NOMO-1 treated with DMSO at 0.1 percent for 48 hours (cell line): Measurements from ENCODE around the gene MRTFA.

Experiments used
- DNase-seq: peaks from one replicate; lab custom pipeline; 2025; ENCODE audit not compliant: unreplicated experiment; lab: John Stamatoyannopoulos, UW

Gene MRTFA

GRCh38 chr22:40416267-40416570 is 220.3 kb downstream of the MRTFA start:
- DNase-seq, result no peak

- DNase-seq, result peak; percentile 51
Measured at GRCh38 chr22:40415531-40416266, 220.8 kb downstream of the MRTFA start.

DNA sequence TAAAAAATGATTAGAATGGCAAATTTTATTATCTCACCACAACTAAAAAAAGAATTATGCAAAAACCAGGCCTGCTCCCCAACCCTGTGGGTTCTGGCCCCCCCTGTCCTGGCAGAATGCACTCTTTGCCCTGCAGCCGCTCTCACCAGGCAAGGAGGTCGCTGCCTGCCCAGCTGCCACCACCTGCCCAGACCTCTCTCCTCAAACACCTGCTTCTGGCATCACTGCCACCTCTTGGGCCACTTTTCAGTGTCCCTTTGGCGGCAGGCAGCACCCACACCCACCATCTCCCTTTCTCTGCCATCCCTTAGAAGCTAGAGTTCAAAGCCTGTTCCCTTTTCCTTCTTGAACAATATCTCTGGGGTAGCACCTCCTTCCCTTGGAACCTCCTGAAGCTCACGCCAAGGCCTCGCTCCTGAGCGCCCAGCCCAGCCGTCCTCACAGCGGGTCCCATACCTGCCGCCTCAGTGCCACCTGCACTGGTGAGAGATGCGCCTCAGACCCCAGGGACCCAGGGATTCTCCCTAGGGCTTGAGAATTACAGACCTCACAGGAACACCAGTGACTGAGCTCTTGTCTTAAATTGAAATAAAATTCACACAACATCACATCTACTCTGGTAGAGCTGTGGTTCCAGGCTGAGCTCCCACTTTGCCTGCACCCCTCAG is 221.5 kb downstream of the MRTFA start:
- no peak for DNase-seq

- DNase-seq, result no peak
Measured at GRCh38 chr22:40414311-40414710, 222.2 kb downstream of the MRTFA start.

DNA sequence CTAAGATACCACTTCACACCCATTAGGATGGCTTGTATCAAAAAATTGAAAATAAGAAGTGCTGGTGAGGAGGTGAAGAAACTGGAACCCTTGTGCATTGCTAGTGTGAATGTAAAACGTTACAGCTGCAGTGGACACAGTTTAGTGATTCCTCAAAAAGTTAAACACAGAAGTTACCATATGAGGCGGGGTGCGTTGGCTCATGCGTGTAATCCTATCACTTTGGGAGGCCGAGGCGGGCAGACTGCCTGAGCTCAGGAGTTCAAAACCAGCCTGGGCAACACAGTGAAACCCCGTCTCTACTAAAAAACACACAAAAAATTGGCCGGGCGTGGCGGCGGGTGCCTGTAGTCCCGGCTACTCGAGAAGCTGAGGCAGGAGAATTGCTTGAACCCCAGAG is 222.6 kb downstream of the MRTFA start:
- DNase-seq, result no peak

DNA sequence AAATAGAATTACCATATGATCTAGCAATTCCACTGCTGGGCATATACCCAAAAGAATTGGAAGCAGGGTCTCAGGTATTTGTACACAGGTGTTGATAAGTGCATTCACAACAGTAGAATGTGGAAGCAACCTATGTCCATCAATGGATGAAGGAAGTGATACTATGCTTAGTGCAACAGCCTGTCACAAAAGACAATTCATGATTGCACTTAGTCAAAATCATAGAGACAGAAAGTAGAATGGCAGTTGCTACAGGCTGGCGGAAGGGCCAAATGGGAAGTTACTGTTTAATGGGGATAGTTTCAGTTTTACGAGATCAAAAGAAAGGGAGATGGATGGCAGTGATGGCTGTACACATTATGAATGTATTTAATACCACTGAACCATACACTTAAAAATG is 224.1 kb downstream of the MRTFA start:
- DNase-seq, result peak; percentile 96

GRCh38 chr22:40411506-40411861 is 225.0 kb downstream of the MRTFA start:
- no peak for DNase-seq

DNA sequence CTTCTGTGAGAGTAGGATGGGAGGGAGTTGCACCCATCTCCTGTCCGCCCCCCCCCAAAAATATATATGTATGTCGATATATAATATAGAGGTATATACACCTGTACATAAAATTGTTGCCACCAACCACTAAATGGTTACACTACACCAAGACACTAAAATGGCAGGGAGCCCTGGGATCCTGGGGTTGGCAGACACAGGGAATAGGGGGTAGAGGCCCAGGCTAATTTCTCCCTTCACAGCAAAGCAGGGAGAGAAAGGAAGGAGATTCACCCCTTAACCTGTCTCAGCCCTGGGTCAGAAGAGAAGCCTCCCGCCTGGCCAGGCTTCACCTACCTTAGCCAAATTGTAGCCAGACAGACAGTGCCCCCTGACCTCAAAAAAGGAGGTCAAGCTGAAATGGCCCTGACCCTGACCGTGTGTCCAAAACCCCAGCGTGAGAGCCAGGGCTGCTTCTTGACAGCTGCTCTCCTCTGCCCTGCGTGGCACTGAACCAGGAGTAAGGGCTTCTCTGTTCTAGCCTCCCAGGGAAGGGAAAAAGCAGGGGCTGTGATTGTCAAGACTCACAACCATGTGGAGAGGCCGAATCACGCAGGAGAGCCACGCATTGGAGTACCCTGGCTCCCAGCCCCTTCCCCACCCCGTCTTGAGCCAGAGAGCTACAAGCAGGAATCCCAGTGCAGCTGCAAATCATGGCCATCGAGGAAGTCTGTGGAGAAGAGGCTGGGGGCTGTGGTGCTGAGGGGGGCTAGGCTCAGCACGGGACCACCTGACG is 225.6 kb downstream of the MRTFA start:
- no peak for DNase-seq

DNA sequence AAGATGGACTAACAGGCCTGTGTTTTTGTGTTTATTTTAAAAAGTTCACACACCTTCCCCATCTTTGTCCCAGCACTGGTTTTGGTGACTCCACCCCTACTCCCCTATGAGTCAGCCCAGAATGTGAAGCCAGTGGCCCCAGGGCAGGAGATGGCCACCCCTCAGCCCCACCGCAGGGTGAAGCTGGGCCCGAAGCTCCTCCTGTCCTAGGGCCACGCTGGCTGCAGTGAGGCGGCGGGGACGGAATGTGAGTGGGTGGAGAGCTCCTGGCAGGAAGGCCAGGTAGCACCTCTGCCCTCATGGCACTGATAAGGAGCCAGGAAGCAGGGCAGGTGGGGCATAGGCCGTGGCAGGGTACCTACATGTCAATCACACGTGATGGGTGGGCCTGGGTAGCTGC is 226.2 kb downstream of the MRTFA start:
- DNase-seq, result no peak

DNA sequence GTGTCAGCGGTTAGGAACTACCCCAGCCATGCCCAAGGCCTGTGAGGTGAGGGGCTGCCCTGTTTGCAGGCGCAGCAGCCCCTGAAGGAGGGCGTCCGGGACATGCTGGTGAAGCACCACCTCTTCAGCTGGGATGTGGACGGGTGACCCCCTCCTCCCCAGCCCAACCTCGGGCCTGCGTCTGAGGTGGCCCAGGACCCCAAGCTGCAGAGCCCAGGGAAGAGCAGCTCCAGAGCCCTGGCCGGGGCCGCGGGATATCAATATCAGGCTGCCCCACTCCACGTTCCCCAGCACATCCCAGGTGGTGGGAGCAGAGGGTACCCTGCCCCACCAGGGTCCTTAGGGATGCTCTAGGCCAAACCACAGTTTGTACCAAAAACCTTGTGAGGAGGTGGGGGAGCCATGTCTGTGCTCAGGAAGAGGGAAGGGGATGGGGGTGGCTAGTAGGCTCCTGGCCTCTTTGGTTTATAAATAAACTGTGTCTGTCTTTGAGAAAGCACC is 226.9 kb downstream of the MRTFA start:
- DNase-seq, result no peak

DNA sequence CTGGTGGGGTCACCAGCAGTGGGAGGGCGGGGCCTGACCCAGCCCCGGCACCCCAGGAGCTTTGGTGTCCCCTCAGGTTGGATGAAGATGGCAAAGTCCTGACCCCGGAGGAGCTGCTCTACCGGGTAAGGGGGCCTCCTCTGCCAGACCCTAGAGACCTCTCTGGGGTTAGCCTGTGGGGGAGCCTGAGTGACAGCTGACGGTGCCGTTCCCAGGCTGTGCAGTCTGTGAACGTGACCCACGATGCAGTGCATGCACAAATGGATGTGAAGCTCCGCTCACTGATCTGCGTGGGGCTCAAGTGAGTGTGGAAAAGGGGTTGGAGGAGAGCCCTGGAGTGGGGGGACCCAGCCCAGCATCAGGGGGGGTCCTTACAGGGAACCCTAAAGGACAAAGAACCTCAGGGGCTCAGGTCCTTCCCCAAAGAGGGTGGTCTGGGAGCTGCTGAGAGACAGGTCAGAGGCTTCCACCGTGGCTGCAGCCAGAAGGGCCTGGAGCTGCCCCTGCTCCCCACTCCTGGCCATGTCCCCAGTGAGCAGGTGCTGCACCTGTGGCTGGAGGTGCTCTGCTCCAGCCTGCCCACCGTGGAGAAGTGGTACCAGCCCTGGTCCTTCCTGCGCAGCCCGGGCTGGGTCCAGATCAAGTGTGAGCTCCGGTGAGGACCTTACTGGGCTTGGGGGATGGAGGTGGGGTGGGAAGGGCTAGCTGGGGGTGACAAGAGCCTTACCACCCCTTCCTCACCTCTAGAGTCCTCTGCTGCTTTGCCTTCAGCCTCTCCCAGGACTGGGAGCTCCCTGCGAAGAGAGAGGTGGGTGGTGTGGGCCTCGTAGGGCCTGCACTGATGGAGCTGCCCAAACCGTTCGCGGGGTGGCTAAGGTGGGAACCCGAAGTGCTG is 227.6 kb downstream of the MRTFA start:
- no peak for DNase-seq

GRCh38 chr22:40407831-40408717 is 228.4 kb downstream of the MRTFA start:
- DNase-seq, result no peak

DNA sequence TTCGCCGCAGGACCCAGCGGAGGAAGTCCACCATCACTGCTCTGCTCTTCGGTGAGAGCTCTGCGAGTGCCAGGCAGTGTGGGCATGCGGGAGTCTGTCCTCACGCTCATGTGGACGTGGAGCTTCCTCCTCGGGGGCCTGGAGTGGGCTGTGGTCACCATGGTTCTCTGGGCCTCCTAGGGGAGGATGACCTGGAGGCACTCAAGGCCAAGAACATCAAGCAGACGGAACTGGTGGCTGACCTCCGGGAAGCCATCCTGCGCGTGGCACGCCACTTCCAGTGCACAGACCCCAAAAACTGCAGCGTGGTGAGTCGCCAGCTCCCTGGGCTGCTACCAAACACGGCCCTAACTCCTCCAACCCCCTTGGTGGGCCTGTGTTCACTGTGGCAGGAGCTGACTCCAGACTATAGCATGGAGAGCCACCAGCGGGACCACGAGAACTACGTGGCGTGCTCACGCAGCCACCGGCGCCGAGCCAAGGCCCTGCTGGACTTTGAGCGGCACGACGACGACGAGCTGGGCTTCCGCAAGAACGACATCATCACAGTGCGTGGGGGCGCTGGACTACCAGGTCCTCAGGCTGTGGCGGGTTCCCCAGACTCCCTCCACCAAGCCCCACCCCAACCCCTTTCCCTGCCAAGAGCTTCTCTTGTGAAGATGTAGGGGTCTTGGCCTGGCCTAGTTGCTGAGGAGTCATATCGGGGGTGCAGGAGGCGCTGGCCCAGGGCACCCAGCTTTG is 229.3 kb downstream of the MRTFA start:
- DNase-seq, result no peak

DNA sequence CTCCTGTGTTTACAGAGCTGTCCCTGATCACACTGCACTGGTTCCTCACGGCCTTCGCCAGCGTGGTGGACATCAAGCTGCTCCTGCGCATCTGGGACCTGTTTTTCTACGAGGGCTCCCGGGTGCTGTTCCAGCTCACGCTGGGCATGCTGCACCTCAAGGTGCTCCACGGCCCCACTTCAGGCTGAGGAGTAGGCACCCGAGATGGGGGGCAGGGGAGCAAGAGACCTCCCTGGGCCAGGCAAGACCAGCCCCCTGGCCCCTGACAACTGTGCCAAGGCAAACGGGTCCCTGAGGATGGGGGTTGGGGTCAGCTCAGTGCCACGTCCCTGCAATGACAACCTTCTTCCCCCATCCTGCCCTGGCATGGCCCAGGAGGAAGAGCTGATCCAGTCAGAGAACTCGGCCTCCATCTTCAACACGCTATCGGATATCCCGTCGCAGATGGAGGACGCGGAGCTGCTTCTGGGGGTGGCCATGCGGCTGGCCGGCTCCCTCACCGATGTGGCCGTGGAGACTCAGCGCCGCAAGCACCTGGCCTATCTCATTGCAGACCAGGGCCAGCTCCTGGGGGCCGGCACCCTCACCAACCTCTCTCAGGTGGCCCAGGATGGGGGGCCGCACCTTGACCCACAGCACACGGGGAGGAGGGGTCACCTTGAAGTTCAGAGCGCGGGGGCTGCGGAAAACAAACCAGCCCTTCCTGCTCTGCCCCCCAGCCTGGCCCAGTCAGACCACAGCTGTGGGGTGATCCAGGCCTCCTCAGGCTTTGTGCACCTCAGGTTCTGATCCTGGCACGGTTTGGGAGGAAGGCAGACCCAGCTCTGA is 230.2 kb downstream of the MRTFA start:
- no peak for DNase-seq

DNA sequence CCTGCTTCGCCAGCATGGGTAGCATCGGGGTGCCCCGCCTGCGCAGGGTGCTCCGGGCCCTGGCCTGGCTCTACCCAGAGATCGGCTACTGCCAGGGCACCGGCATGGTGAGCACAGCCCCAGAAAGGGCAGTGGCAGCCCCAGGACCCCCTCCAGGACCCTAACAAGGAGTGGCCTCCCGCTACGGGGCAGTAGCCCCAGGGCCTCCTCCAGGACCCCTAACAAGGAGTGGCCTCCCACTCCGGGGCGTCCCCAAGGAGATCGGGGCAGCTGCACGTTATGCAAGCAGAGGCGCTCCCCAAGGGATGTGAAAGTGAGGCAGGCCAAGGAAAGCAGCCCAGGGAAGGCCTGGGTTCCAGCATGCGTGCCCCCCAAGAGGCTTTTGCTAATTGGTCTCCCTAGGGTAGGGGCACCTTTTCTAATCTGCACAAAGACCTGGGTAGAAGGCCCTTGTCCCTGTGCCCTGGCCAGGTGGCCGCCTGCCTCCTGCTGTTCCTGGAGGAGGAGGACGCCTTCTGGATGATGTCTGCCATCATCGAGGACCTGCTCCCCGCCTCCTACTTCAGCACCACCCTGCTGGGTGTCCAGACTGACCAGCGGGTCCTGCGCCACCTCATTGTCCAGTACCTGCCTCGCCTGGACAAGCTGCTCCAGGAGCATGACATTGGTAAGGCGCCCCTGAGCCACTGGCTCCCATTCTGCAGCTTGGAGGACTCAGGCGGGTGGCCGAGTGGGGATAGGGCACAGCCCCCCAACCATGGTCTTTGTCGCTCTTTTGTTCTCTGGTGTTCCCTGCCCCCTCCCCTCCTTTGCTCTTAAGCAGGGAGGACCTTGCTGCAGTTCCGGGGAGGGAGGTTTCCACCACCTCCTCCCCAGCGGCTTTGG is 231.1 kb downstream of the MRTFA start:
- no peak for DNase-seq

DNA sequence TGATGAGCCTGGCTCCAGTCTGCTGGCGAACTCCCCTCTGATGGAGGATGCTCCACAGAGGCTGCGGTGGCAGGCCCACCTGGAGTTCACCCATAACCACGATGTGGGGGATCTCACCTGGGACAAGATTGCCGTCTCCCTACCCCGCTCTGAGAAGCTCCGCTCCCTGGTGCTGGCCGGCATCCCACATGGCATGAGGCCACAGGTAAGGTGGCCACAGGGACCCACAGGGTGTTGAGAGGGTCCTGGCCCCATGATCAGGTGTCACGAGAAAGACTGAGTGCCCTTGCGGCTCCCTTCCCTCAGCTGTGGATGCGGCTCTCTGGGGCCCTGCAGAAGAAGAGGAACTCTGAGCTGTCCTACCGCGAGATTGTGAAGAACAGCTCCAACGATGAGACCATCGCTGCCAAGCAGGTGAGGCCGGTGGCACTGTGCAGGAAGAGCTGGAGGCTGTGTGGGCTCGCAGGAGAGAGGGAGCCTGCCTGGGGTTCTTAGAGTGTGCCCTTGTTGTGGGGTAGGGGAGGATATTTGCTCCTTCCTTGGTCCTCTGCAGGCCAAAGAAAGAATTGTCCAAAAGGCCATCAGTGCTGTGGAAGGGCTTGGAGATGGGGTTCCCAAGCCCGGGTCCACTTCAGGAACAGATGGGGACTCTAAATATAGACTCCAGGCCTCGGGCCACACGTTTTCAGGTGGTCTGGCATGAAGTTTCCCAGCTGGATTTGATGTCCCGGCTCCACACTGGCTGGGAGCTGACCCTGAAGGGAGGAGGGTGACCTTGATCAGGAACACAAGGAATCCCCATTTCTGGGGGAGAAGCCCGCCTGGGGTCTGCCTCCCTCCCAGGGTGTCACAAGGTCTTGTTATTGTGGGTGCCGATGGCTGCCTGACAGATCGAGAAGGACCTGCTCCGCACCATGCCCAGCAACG is 232.0 kb downstream of the MRTFA start:
- no peak for DNase-seq

GRCh38 chr22:40403651-40404050 is 232.9 kb downstream of the MRTFA start:
- DNase-seq, result no peak
